AG04449 (cell line): ENCODE measurements around the gene APBB1IP.
A peak's percentile ranks its signal among the peaks of the same experiment; 100 is the strongest.

Source experiments
- CTCF ChIA-PET: fragments of 350-600 bp; formaldehyde crosslinking; extraction: SDS; loops from one replicate; lab custom pipeline; 2021; ENCODE audit warnings: antibody characterized with exemption; lab: Yijun Ruan, JAX
- POLR2A ChIA-PET: fragments of 400-600, 350-600 bp; formaldehyde crosslinking; extraction: SDS; loops from one replicate; lab custom pipeline; 2020; ENCODE audit warnings: antibody characterized with exemption, inconsistent platforms; lab: Yijun Ruan, JAX
- DNase-seq: peaks from one replicate; pipeline ENCODE4 v3.0.0-alpha.2; 2010; ENCODE audit warnings: low read depth, low spot score
- H3K4me3 ChIP-seq: 2 replicates; pipeline ENCODE4 v1.5.1; 2011; ENCODE audit warnings: low read depth, mild to moderate bottlenecking, control low read depth, low read length
- TF ChIP-seq, protein P1 (sequence below): IDR thresholded peaks from one replicate; pipeline ENCODE4 v1.5.1; 2011; ENCODE audit warnings: mild to moderate bottlenecking, moderate library complexity, low read length, control low read depth, inconsistent platforms; ENCODE audit not compliant: insufficient read depth; ENCODE audit errors: missing control alignments

APBB1IP gene

DNA sequence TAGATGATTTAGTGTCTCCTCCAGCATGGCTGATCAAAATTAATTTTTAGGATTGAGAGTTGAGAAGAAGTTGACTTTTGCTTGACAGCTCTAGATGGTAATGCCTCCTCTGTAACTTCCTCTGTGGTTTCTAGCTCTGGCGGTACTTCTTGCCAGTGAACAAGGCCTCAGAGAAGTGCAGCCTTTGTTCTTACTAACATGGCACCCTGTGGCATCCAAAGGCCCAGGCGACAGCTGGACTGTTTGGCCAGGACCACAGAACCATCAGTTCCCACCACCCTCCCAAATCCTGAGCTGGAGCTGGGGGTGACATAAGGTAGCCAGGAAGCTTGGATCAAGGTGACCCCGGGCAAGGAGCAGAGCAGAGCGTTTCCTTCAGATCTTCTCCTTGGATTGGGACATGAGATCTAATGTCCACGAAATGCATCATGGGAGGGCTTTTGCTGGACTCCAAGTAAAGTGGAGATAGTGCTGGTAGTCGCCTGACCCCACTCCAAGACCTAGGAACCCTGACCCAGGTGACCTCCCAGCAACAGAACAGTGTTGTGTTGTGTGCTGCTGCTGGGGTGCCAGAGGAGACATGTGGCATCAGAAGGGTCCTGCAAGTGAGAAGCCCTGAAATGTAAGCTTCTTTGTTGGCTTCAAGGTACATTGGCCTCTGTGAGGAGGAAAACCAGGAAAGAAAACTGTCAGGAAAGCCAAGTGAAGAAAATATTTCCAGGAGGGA, 41.8 kb downstream of the APBB1IP start:
- ChIA-PET POLR2A (no interaction called here), CTCF (no interaction called here)
- TF ChIP-seq, protein P1, sequence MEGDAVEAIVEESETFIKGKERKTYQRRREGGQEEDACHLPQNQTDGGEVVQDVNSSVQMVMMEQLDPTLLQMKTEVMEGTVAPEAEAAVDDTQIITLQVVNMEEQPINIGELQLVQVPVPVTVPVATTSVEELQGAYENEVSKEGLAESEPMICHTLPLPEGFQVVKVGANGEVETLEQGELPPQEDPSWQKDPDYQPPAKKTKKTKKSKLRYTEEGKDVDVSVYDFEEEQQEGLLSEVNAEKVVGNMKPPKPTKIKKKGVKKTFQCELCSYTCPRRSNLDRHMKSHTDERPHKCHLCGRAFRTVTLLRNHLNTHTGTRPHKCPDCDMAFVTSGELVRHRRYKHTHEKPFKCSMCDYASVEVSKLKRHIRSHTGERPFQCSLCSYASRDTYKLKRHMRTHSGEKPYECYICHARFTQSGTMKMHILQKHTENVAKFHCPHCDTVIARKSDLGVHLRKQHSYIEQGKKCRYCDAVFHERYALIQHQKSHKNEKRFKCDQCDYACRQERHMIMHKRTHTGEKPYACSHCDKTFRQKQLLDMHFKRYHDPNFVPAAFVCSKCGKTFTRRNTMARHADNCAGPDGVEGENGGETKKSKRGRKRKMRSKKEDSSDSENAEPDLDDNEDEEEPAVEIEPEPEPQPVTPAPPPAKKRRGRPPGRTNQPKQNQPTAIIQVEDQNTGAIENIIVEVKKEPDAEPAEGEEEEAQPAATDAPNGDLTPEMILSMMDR = no peak
- DNase-seq = no peak
- H3K4me3 ChIP-seq = no peak overlapping the region

DNA sequence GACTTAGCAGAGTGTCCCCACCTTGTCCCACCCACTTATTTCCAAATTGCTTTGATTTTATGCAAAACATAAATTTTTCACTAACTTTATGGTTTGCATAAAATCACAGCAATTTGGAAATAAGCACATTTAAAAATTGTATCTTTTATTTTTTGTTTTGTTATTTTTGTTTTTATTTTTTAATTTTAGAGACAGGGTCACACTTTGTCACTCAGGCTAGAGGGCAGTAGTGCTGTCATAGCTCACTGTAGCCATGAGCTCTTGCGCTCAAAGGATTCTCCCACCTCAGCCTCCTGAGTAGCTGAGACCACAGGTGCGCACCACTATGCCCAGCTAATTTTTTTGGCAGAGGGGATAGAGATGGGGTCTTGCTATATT, 43.2 kb downstream of the APBB1IP start:
- TF ChIP-seq, protein P1 = no peak
- DNase-seq = no peak
- H3K4me3 ChIP-seq = no peak overlapping the region
- CTCF ChIA-PET = no interaction called here
- POLR2A ChIA-PET = no interaction called here

DNA sequence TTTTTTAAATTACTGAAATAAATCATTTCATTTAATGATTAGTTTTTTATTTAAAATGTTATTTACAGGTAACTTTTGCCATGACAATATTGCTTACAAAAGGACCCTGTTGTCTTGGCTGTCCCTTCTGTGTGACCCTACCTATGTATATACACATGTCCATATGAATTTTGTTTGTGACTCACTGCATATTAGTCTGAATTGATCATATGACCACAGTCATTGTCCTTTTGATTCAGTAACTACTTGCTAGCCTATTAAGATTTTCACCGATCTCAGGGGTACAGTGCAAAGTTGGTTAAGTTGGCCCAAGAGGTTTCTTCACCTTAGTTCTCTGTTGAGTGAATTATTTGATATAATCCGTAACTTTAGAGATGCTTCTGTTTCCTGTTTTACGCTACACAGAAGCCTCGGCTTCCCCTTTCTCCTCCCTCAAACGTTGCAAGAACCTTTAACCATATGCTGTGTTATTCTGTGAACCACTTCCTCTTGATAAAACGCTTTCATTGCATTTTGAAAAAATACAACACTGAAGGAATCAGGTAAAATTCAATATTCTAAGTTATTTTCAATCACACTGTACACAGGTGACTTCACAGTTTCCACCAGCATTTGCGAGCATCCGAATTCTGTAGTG, 43.9 kb downstream of the APBB1IP start:
- no peak overlapping the region for H3K4me3 ChIP-seq
- no peak for DNase-seq
- TF ChIP-seq, protein P1 = no peak
- ChIA-PET POLR2A (no interaction called here), CTCF (no interaction called here)

DNA sequence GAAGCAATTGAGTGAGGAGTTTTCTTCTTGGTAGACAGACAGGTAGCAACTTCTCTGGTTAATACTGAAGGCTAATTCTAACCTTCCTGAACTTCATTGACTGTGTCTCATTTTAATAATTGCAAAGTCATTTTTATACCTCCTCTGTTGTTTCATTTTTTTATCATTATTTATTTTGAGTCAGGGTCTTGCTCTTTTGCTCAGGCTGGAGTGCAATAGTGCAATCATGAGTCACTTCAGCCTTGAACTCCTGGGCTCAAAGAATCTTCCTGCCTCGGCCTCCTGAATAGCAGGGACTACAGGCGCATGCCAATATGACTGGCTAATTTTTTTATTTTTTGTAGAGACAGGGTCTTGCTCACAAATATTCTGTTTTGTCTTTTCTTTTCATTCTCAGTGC, 45.4 kb downstream of the APBB1IP start:
- TF ChIP-seq, protein P1 = no peak
- H3K4me3 ChIP-seq = no peak overlapping the region
- ChIA-PET POLR2A (no interaction called here), CTCF (no interaction called here)
- no peak for DNase-seq

DNA sequence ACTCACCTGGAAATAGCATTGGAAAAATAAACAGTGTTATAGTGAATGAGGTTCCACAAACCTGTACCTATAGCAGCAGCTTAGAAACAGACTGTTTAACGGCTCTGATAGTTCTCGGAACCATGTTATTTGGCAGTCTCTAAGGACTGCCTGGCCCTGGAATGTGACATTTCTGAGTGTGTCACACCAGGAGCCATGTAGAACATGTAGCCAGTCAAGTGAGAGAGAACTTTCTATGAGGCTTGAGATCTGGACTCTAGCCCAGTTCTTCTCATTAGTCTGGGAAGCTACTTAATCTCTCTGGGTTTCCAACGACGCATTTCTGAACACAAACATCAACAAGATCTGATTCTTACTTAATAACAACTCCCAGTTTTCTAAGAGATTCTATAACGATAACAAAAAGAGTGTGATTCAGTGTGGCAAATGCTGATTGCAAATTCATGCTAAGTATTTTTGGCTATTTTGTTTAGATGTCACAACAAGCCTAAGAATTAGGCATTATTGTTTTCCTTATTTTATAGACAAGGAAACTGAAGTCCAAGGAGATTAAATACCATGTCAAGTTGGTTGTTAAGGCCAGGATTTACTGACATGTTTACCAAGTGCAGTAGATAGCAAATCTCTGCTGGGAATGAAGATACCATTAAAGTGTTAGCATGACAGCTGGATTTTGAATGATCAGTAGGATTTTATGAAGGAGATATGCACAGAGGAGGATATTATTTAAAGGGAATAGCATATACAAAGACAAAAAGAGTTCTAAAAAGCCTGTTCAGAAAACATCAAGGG, 47.2 kb downstream of the APBB1IP start:
- H3K4me3 ChIP-seq = no peak overlapping the region
- CTCF ChIA-PET = no interaction called here
- TF ChIP-seq, protein P1 = no peak
- no peak for DNase-seq
- POLR2A ChIA-PET = no interaction called here

DNA sequence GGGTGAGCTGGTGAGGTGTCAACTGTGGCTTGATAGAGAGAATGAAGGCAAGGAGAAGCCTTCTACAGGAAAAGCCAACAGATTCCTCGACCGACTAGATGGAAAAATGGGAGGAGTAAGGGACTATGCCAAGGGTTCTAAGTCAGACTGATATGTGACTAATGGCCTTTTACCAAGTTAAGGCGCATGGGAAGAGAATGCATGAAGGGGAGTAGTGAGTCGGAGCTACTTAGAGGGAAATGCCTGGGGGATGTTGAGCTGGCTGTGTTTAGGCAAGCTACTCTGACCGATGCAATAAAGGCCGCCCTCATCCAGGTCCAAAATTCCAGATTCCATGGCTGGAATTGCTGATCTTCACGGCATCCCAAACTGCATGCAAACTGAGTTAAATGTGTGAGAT, 48.2 kb downstream of the APBB1IP start:
- TF ChIP-seq, protein P1 = no peak
- H3K4me3 ChIP-seq = no peak overlapping the region
- POLR2A ChIA-PET = no interaction called here
- DNase-seq = peak; percentile 23
- CTCF ChIA-PET = no interaction called here
